NCI-H510A treated with DMSO at 0.1 percent for 48 hours (cell line): ENCODE measurements around the gene EWSR1.

ENCODE experiments used
- DNase-seq: peaks from one replicate; lab custom pipeline; 2025; lab: John Stamatoyannopoulos, UW

Gene EWSR1

GRCh38 chr22:29306175-29306834 is 38.2 kb downstream of the EWSR1 start, which contains the start of gene GAS2L1:
Gene GAS2L1 (plus strand): TSS chr22:29306650. CDS start chr22:29308106, 1,456 bp downstream.
- peak; percentile 51 for DNase-seq

GRCh38 chr22:29306835-29307595 is 38.9 kb downstream of the EWSR1 start:
- DNase-seq = peak; percentile 23

GRCh38 chr22:29307596-29308147 is 39.6 kb downstream of the EWSR1 start:
- DNase-seq = no peak

- no peak for DNase-seq
These were observed 40.2 kb downstream of the EWSR1 start for GRCh38 chr22:29308148-29308790.

GRCh38 chr22:29308791-29309262 is 40.8 kb downstream of the EWSR1 start:
- no peak for DNase-seq

GRCh38 chr22:29309332-29310064 is 41.4 kb downstream of the EWSR1 start:
- no peak for DNase-seq

- no peak for DNase-seq
These were observed 42.2 kb downstream of the EWSR1 start for GRCh38 chr22:29310065-29310862.

GRCh38 chr22:29310863-29311339 is 42.8 kb downstream of the EWSR1 start:
- no peak for DNase-seq

- DNase-seq = no peak
These were observed 43.6 kb downstream of the EWSR1 start for GRCh38 chr22:29311464-29312217.

GRCh38 chr22:29312218-29313125 is 44.4 kb downstream of the EWSR1 start:
- no peak for DNase-seq

- no peak for DNase-seq
These were observed 45.1 kb downstream of the EWSR1 start for GRCh38 chr22:29313126-29313575.

GRCh38 chr22:29313576-29314466 is 45.8 kb downstream of the EWSR1 start:
- peak; percentile 33 for DNase-seq

GRCh38 chr22:29314537-29315285 is 46.6 kb downstream of the EWSR1 start:
- DNase-seq = no peak

- DNase-seq = no peak
These were observed 47.4 kb downstream of the EWSR1 start, which contains the start of gene RASL10A for GRCh38 chr22:29315286-29316140. Gene RASL10A (minus strand): TSS chr22:29315697. CDS start chr22:29315246, 451 bp downstream.

- no peak for DNase-seq
These were observed 48.2 kb downstream of the EWSR1 start for GRCh38 chr22:29316141-29316828.
